Endothelial cell of umbilical vein (primary cell): ENCODE measurements around the gene ARHGAP20. TPM values are rescaled to one million over a fixed set of nuclear protein-coding genes. Genes with fewer than 3 reads are reported as not detected.

ENCODE experiments used
- BruUV-seq: library from RNA; stranded (reverse); fragments of 400-500 nt; replicated peaks from 2 replicates; lab custom pipeline; 2021; lab: Mats Ljungman, UMichigan
- CTCF ChIA-PET: fragments of 300-600, 350-600 bp; sonication (Branson Sonifier 250); formaldehyde crosslinking; loops from one replicate; lab custom pipeline; 2021; ENCODE audit warnings: antibody characterized with exemption, inconsistent platforms; lab: Charles Lee
- POLR2A ChIA-PET: fragments of 300-600, 350-600 bp; sonication (Branson Sonifier 250); formaldehyde crosslinking; loops from one replicate; lab custom pipeline; 2021; ENCODE audit warnings: antibody characterized with exemption, inconsistent platforms; lab: Charles Lee
- DNase-seq: peaks from one replicate; pipeline ENCODE4 v3.0.0-alpha.2; 2011; ENCODE audit warnings: low read depth, low spot score
- FAIRE-seq: peaks from 2 replicates; lab custom pipeline; 2011; peaks lifted over from hg19 to GRCh38; lab: Jason Lieb, UNC
- H2AFZ ChIP-seq: 2 replicates; pipeline ENCODE4 v1.6.0; 2012; ENCODE audit warnings: low read depth, low read length, control low read depth, inconsistent platforms
- H3K27ac ChIP-seq: 2 replicates; pipeline ENCODE4 v1.5.1; 2011; ENCODE audit warnings: low read depth, mild to moderate bottlenecking, control low read depth, low read length, moderate library complexity; ENCODE audit not compliant: insufficient read depth
- H3K27me3 ChIP-seq, 2 experiments: 2 replicates each; pipeline versions ENCODE4 v1.6.0 to v1.6.1; 2011; ENCODE audit warnings: low read length in 2 of 2, mixed read lengths in 1 of 2; ENCODE audit not compliant: control insufficient read depth in 2 of 2, insufficient read depth in 2 of 2
- H3K36me3 ChIP-seq, 2 experiments: 2 replicates in 1 of 2; 3 replicates in 1 of 2; pipeline ENCODE4 v1.5.1; 2011; ENCODE audit warnings: low read length in 2 of 2, mild to moderate bottlenecking in 1 of 2, moderate library complexity in 1 of 2; ENCODE audit not compliant: control insufficient read depth in 2 of 2, insufficient read depth in 2 of 2; ENCODE audit errors: extremely low read depth in 1 of 2
- H3K4me1 ChIP-seq: 3 replicates; pipeline ENCODE4 v1.5.1; 2011; ENCODE audit warnings: mild to moderate bottlenecking, low read length; ENCODE audit not compliant: control insufficient read depth, insufficient read depth; ENCODE audit errors: extremely low read depth
- H3K4me2 ChIP-seq: 2 replicates; pipeline ENCODE4 v1.6.1; 2011; ENCODE audit warnings: low read length, control low read depth, mixed read lengths; ENCODE audit not compliant: insufficient read depth
- H3K4me3 ChIP-seq, 3 experiments: fragments of 200-600 bp in 1 of 3; sonication (generic), shearing (Covaris generic) in 1 of 3; replicated peaks in 1 of 3; 2 replicates each; pipeline ENCODE4 v1.5.1; 2011 to 2016; ENCODE audit warnings: control low read depth in 3 of 3, low read length in 3 of 3, mild to moderate bottlenecking in 2 of 3, inconsistent platforms in 1 of 3, low read depth in 1 of 3, moderate library complexity in 1 of 3; ENCODE audit not compliant: insufficient read depth in 1 of 3
- H3K79me2 ChIP-seq: 2 replicates; pipeline ENCODE4 v1.6.0; 2012; ENCODE audit warnings: low read length, inconsistent platforms; ENCODE audit not compliant: control insufficient read depth, insufficient read depth
- H3K9ac ChIP-seq: replicated peaks from 2 replicates; pipeline ENCODE3; 2011; ENCODE audit warnings: low read length, control low read depth; ENCODE audit not compliant: insufficient read depth; ENCODE audit errors: extremely low read depth
- H3K9me1 ChIP-seq: replicated peaks from 3 replicates; pipeline ENCODE4 v1.6.0; 2011; ENCODE audit warnings: mild to moderate bottlenecking, low read length; ENCODE audit not compliant: control insufficient read depth, insufficient read depth; ENCODE audit errors: extremely low read depth
- H3K9me3 ChIP-seq: replicated peaks from 2 replicates; pipeline ENCODE4 v1.5.1; 2012; ENCODE audit warnings: low read length, inconsistent platforms; ENCODE audit not compliant: control insufficient read depth, insufficient read depth
- H4K20me1 ChIP-seq: replicated peaks from 2 replicates; pipeline ENCODE3; 2011; ENCODE audit warnings: mild to moderate bottlenecking, low read length; ENCODE audit not compliant: control insufficient read depth, insufficient read depth; ENCODE audit errors: extremely low read depth
- FOS ChIP-seq: IDR thresholded peaks from 2 replicates; pipeline ENCODE4 v1.6.1; 2011; ENCODE audit warnings: mild to moderate bottlenecking, low read length, moderate library complexity, borderline replicate concordance; ENCODE audit not compliant: insufficient read depth
- GATA2 ChIP-seq: IDR thresholded peaks from 2 replicates; pipeline ENCODE4 v1.7.0; 2011; ENCODE audit warnings: low read depth, mild to moderate bottlenecking, moderate library complexity, mixed read lengths, low read length; ENCODE audit not compliant: insufficient read length, insufficient read depth
- MYC ChIP-seq: IDR thresholded peaks from one replicate; pipeline ENCODE4 v1.6.1; 2011; ENCODE audit warnings: mild to moderate bottlenecking, low read depth, low read length
- POLR2AphosphoS5 ChIP-seq: IDR thresholded peaks from 2 replicates; pipeline ENCODE4 v1.6.1; 2012; ENCODE audit warnings: low read depth, mild to moderate bottlenecking, control low read depth, low read length, moderate library complexity; ENCODE audit not compliant: insufficient read depth
- dilution Hi-C: fragments of 300-500 bp; cut with MboI; formaldehyde crosslinking; loops from one replicate; pipeline ENCODE4 v1.15.0; 2019; ENCODE audit warnings: low sequenced_read_pairs; ENCODE audit not compliant: extremely low pct_ligation_motif_present
- intact Hi-C: fragments of 100-400 bp; cut with micrococcal nuclease; formaldehyde crosslinking; loops from one replicate; pipeline ENCODE4 v1.10.0; 2022
- polyA plus RNA-seq, 4 experiments: library from polyadenylated mRNA; depleted of rRNA in 3 of 4; stranded (reverse) in 3 of 4; unstranded in 1 of 4; fragments of >200 nt; gene quantifications; 2 replicates each; pipeline versions ENCODE4 v1.2.1 to v1.2.3, GENCODE V29; 2011 to 2012; ENCODE audit warnings: missing spikeins in 1 of 4
- total RNA-seq: library from RNA; stranded (reverse); gene quantifications from 2 replicates; pipeline ENCODE4 v1.2.3, GENCODE V29; 2021
- TF ChIP-seq, protein P1 (sequence below), 2 donors: IDR thresholded peaks; 1 replicate in 1 of 2; 2 replicates in 1 of 2; pipeline ENCODE4 v1.5.1; 2011; ENCODE audit warnings: low read length in 2 of 2, mild to moderate bottlenecking in 2 of 2, moderate library complexity in 2 of 2, control low read depth in 1 of 2, inconsistent platforms in 1 of 2, low read depth in 1 of 2; ENCODE audit not compliant: insufficient read depth in 1 of 2; ENCODE audit errors: extremely low read depth in 1 of 2

ARHGAP20 gene
- total and polyA plus RNA-seq, 2 donors (not counting 3 experiments of a cell fraction or from before 2014, with no cell fraction given) = 0.51 to 1.1 TPM

DNA sequence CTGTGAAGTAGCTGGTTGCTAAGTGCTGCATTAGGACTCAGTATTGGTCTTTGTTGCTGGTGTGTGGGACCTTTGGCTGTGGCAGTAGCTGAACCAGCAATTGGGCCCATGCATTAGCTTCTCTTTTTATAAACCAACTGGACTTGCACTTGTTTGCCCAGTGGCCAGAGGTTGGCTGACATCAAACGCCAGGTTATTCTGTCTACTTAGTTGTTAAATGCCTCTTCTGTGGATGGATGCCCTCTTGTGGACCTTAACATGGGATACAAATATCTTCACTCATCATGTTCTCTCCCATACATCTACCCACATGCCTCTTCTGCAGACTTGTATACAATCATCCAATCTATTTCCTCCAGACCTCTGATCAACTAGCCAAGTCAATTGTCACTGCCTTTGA lies 26.4 kb upstream of the ARHGAP20 start:
- Histone ChIP-seq H3K4me2 (no peak overlapping the region), H3K9ac (no peak overlapping the region), H3K9me1 (no peaks in the 10 kb centered on the region), H3K27ac (no peak overlapping the region), H3K36me3 (no peaks in the 10 kb centered on the region), H2AFZ (no peak overlapping the region), H3K79me2 (no peaks in the 10 kb centered on the region), H4K20me1 (no peaks in the 10 kb centered on the region), H3K27me3 (no peaks in the 10 kb centered on the region), H3K4me1 (no peaks in the 10 kb centered on the region), H3K4me3 (no peak overlapping the region), H3K9me3 (no peaks in the 10 kb centered on the region)
- dilution Hi-C loops = no loop called here
- DNase-seq (no peak), FAIRE-seq (no peak)
- POLR2A ChIA-PET = no interaction called here
- intact Hi-C loops = no loop called here
- BruUV-seq = no TSS peak
- CTCF ChIA-PET = interaction anchor here (1.2 kb wide), 1 partner anchor 22 kb away, joined by 3 read pairs; no protein-coding TSS in a partner anchor
- no peak for TF ChIP-seq FOS
- no peak for TF ChIP-seq POLR2AphosphoS5
- TF ChIP-seq, protein P1, sequence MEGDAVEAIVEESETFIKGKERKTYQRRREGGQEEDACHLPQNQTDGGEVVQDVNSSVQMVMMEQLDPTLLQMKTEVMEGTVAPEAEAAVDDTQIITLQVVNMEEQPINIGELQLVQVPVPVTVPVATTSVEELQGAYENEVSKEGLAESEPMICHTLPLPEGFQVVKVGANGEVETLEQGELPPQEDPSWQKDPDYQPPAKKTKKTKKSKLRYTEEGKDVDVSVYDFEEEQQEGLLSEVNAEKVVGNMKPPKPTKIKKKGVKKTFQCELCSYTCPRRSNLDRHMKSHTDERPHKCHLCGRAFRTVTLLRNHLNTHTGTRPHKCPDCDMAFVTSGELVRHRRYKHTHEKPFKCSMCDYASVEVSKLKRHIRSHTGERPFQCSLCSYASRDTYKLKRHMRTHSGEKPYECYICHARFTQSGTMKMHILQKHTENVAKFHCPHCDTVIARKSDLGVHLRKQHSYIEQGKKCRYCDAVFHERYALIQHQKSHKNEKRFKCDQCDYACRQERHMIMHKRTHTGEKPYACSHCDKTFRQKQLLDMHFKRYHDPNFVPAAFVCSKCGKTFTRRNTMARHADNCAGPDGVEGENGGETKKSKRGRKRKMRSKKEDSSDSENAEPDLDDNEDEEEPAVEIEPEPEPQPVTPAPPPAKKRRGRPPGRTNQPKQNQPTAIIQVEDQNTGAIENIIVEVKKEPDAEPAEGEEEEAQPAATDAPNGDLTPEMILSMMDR (IDR thresholded peaks at IDR 0.05; ENCODE audit: extremely low read depth in 1 of 2, insufficient read depth in 1 of 2, low read depth in 1 of 2, low read length in 2 of 2) = no peak
- TF ChIP-seq GATA2 = no peak

DNA sequence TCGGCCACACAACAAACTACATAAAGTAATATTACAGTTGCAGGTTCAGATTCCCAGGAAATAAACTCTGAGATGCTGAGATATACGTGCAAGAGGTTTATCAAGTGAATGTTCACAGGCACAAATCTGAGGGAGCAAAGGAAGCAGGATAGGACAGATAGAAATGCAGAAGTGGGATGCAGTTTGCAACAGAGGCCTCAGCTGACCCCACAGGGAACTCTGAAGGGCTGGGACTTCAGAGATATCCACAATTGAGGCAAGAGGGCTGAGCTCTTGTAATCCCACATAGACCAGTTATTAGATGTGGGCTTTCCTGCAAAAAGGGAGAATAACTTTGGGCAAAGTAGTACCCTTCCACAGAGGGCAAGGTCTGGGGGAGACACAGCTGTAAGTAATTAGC lies 25.4 kb upstream of the ARHGAP20 start:
- Histone ChIP-seq H3K36me3 (no peaks in the 10 kb centered on the region), H3K4me1 (no peaks in the 10 kb centered on the region), H2AFZ (no peak overlapping the region), H3K9me1 (no peaks in the 10 kb centered on the region), H3K4me3 (no peak overlapping the region), H3K79me2 (no peaks in the 10 kb centered on the region), H3K27me3 (no peaks in the 10 kb centered on the region), H3K9ac (no peak overlapping the region), H4K20me1 (no peaks in the 10 kb centered on the region), H3K27ac (no peak overlapping the region), H3K9me3 (no peaks in the 10 kb centered on the region), H3K4me2 (no peak overlapping the region)
- DNase-seq (no peak), FAIRE-seq (no peak)
- no TSS peak for BruUV-seq
- intact Hi-C loops = no loop called here
- dilution Hi-C loops = no loop called here
- POLR2A ChIA-PET = no interaction called here
- CTCF ChIA-PET = no interaction called here
- TF ChIP-seq GATA2 (no peak), FOS (no peak), MYC (no peak)
